Measurements from ENCODE around the gene ST8SIA5. TPM values are rescaled to one million over a fixed set of nuclear protein-coding genes. Genes with fewer than 3 reads are reported as not detected.

The ST8SIA5 gene
- total and polyA plus RNA-seq, 10 of the 15 experiments (the other 5 are each of a cell fraction or from before 2014, with no cell fraction given): 0.02 to 0.32 (median 0.12) TPM; not detected in 1

GRCh38 chr18:46696268-46696667, 60.6 kb downstream of the ST8SIA5 start (continued):
- TF ChIP-seq, protein P1, sequence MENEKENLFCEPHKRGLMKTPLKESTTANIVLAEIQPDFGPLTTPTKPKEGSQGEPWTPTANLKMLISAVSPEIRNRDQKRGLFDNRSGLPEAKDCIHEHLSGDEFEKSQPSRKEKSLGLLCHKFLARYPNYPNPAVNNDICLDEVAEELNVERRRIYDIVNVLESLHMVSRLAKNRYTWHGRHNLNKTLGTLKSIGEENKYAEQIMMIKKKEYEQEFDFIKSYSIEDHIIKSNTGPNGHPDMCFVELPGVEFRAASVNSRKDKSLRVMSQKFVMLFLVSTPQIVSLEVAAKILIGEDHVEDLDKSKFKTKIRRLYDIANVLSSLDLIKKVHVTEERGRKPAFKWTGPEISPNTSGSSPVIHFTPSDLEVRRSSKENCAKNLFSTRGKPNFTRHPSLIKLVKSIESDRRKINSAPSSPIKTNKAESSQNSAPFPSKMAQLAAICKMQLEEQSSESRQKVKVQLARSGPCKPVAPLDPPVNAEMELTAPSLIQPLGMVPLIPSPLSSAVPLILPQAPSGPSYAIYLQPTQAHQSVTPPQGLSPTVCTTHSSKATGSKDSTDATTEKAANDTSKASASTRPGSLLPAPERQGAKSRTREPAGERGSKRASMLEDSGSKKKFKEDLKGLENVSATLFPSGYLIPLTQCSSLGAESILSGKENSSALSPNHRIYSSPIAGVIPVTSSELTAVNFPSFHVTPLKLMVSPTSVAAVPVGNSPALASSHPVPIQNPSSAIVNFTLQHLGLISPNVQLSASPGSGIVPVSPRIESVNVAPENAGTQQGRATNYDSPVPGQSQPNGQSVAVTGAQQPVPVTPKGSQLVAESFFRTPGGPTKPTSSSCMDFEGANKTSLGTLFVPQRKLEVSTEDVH (IDR thresholded peaks at IDR 0.05; ENCODE audit: low read depth, partially characterized antibody): no peak
- TF ChIP-seq CBFB (IDR thresholded peaks at IDR 0.05; ENCODE audit: low read depth) (no peak), NBN (IDR thresholded peaks at IDR 0.05) (no peak), MYB (IDR thresholded peaks at IDR 0.05; ENCODE audit: borderline replicate concordance, low read depth, low read length) (no peak), GATAD2B (conservative IDR thresholded peaks at IDR 0.05; ENCODE audit: low read depth) (no peak), WRNIP1 (IDR thresholded peaks at IDR 0.05; ENCODE audit: borderline replicate concordance, low read depth, low read length) (no peak), KDM1A (IDR thresholded peaks at IDR 0.05; ENCODE audit: borderline replicate concordance) (no peak)

GRCh38 chr18:46693996-46694395, 62.9 kb downstream of the ST8SIA5 start:
- H3K27me3 ChIP-seq (replicated peaks in 1 of 2; ENCODE audit: control insufficient read depth in 2 of 2, insufficient read depth in 2 of 2, low read length in 1 of 2): no peaks in the 10 kb centered on the region
- no peaks in the 10 kb centered on the region for H3K36me3 ChIP-seq (ENCODE audit: control insufficient read depth in 2 of 2, insufficient read depth in 2 of 2, low read length in 1 of 2)
- no peaks in the 10 kb centered on the region for H3K79me2 ChIP-seq (ENCODE audit: control insufficient read depth, insufficient read depth, low read length)
- no peaks in the 10 kb centered on the region; the same call in 2 of the 3 replicates for H3K9me3 ChIP-seq (replicated peaks; ENCODE audit: control insufficient read depth, insufficient read depth, low read length)
- WGBS (ENCODE audit: insufficient coverage, insufficient replicate concordance, low lambda C conversion rate, missing lambda C conversion rate): 25% methylated on average over 2 of the region's 2 CpGs
- SMC1A ChIA-PET (ENCODE audit: uncharacterized antibody, unreplicated experiment): interaction anchor here (0.9 kb wide), 1 partner anchor 17 kb away, joined by 3 read pairs; no protein-coding TSS in a partner anchor
- FAIRE-seq (no peak), DNase-seq (ENCODE audit: low read depth, low spot score) (no peak), ATAC-seq (no peak)
- RAD21 ChIA-PET (ENCODE audit: unreplicated experiment): no interaction called here
- no peak overlapping the region for H3K27ac ChIP-seq (ENCODE audit: control insufficient read depth, insufficient read depth)
- no peak overlapping the region for H3K4me2 ChIP-seq (ENCODE audit: control insufficient read depth, insufficient read depth)
- H3K4me1 ChIP-seq (ENCODE audit: control insufficient read depth, insufficient read depth, low read length): no peaks in the 10 kb centered on the region
- BruUV-seq (replicated peaks): no TSS peak
- no peaks in the 10 kb centered on the region for H4K20me1 ChIP-seq (ENCODE audit: control insufficient read depth, insufficient read depth)
- POLR2A ChIA-PET: no interaction called here
- no peak overlapping the region for H3K9ac ChIP-seq (ENCODE audit: control insufficient read depth, insufficient read depth, low read length)
- intact Hi-C loops (cut with micrococcal nuclease; ENCODE audit: unreplicated experiment) (no loop called here), in situ Hi-C loops (cut with MboI) (no loop called here)
- H2AFZ ChIP-seq (ENCODE audit: control insufficient read depth, low read depth, low read length): no peak overlapping the region
- CTCF ChIA-PET: no interaction called here
- no peak for TF ChIP-seq MYC (IDR thresholded peaks at IDR 0.05; ENCODE audit: insufficient read depth, insufficient read length, insufficient replicate concordance, low read length, severe bottlenecking)
- no peak for TF ChIP-seq ESRRA (IDR thresholded peaks at IDR 0.05; ENCODE audit: low read length)
- TF ChIP-seq LARP7 (IDR thresholded peaks at IDR 0.05): no peak
- no peak for TF ChIP-seq RB1 (IDR thresholded peaks at IDR 0.05; ENCODE audit: borderline replicate concordance)
- TF ChIP-seq SMAD5 (IDR thresholded peaks at IDR 0.05; ENCODE audit: low read depth): no peak
- TF ChIP-seq IKZF2 (IDR thresholded peaks at IDR 0.05): no peak
- TF ChIP-seq JUND (IDR thresholded peaks at IDR 0.05; ENCODE audit: low read depth, low read length): no peak
- TF ChIP-seq GATAD2B (conservative IDR thresholded peaks at IDR 0.05; ENCODE audit: low read depth): no peak
- no peak for TF ChIP-seq CHD4 (IDR thresholded peaks at IDR 0.05)
- no peak for TF ChIP-seq BRCA1 (IDR thresholded peaks at IDR 0.05; ENCODE audit: low read depth, low read length)
- TF ChIP-seq NR2C1 (IDR thresholded peaks at IDR 0.05): no peak
- TF ChIP-seq ZNF24 (IDR thresholded peaks at IDR 0.05): no peak
- TF ChIP-seq PML (IDR thresholded peaks at IDR 0.05; ENCODE audit: low read length): no peak
- no peak for TF ChIP-seq ZNF274 (IDR thresholded peaks at IDR 0.05; ENCODE audit: insufficient read depth, insufficient read length)
- H3K4me3 ChIP-seq: no peak overlapping the region
